ENCODE results near the gene SLC6A18. TPM values are rescaled to one million over a fixed set of nuclear protein-coding genes. Genes with fewer than 3 reads are reported as not detected.

Gene SLC6A18
- total and polyA plus RNA-seq, 2 of the 13 experiments (the other 11 are each of a cell fraction or from before 2014, with no cell fraction given) = not detected

GRCh38 chr5:1222621-1223277 is 2.4 kb upstream of the SLC6A18 start:
- H4K20me1 ChIP-seq (ENCODE audit: insufficient read depth, low read length) = no peaks in the 10 kb centered on the region
- no peaks in the 10 kb centered on the region for H3K9me3 ChIP-seq (ENCODE audit: low read length)
- in situ Hi-C loops (cut with HindIII; ENCODE audit: extremely low pct_ligation_motif_present, low pct_unique_long_range_greater_than_20kb) (no loop called here), intact Hi-C loops (cut with micrococcal nuclease; ENCODE audit: unreplicated experiment) (no loop called here)
- H3K9ac ChIP-seq (ENCODE audit: insufficient read depth, low read depth, low read length) = no peak overlapping the region
- 57% methylated on average over 14 of the region's 27 CpGs for WGBS (ENCODE audit: low lambda C conversion rate)
- H3K79me2 ChIP-seq (ENCODE audit: insufficient read depth, low read length) = no peaks in the 10 kb centered on the region
- H3K4me3 ChIP-seq (replicated peaks in 1 of 3; ENCODE audit: insufficient read depth in 1 of 3, low read depth in 2 of 3, low read length in 3 of 3) = no peak overlapping the region
- FAIRE-seq (no peak), ATAC-seq (no peak), DNase-seq (ENCODE audit: low spot score) (no peak)
- H3K27me3 ChIP-seq (ENCODE audit: control insufficient read depth in 1 of 2, insufficient read depth in 2 of 2, low read length in 2 of 2) = peaks cover 7 to 66% of the 10 kb centered on the region in 2 experiments; a peak in 4 of 5 replicates
- no peaks in the 10 kb centered on the region for H3K4me1 ChIP-seq (ENCODE audit: insufficient read depth, low read length)
- H3K4me2 ChIP-seq (ENCODE audit: low read depth, low read length) = no peak overlapping the region
- ChIA-PET CTCF (ENCODE audit: low intra/inter-chr PET ratio, low total read pairs) (no interaction called here), POLR2A (no interaction called here)
- BruUV-seq (replicated peaks) = no TSS peak
- no peaks in the 10 kb centered on the region for H3K36me3 ChIP-seq (replicated peaks in 1 of 2; ENCODE audit: control insufficient read depth in 1 of 2, insufficient read depth in 2 of 2, low read length in 2 of 2)
- H2AFZ ChIP-seq (ENCODE audit: low read length) = no peak overlapping the region
- H3K27ac ChIP-seq (ENCODE audit: extremely low read length, insufficient read depth, low read length) = no peak overlapping the region
- TF ChIP-seq THAP9 (CRISPR knock-in tag; IDR thresholded peaks at IDR 0.05; ENCODE audit: borderline replicate concordance) (no peak), EED (CRISPR knock-in tag; IDR thresholded peaks at IDR 0.05) (no peak), ZNF24 (IDR thresholded peaks at IDR 0.05) (no peak), WIZ (CRISPR knock-in tag; IDR thresholded peaks at IDR 0.05) (no peak), MXD4 (CRISPR knock-in tag; IDR thresholded peaks at IDR 0.05) (no peak), AHDC1 (CRISPR knock-in tag; IDR thresholded peaks at IDR 0.05; ENCODE audit: borderline replicate concordance) (no peak), ZBTB8A (CRISPR knock-in tag; IDR thresholded peaks at IDR 0.05; ENCODE audit: borderline replicate concordance, low read depth) (no peak), SNAI1 (CRISPR knock-in tag; IDR thresholded peaks at IDR 0.05; ENCODE audit: borderline replicate concordance) (no peak), PPARG (CRISPR knock-in tag; conservative IDR thresholded peaks at IDR 0.05) (no peak), ZBTB21 (CRISPR knock-in tag; IDR thresholded peaks at IDR 0.05) (no peak), HMG20B (CRISPR knock-in tag; conservative IDR thresholded peaks at IDR 0.05) (no peak), ZNF773 (CRISPR knock-in tag; IDR thresholded peaks at IDR 0.05; ENCODE audit: borderline replicate concordance) (no peak), KDM6A (CRISPR knock-in tag; IDR thresholded peaks at IDR 0.05; ENCODE audit: low read depth) (no peak), ZNF337 (CRISPR knock-in tag; IDR thresholded peaks at IDR 0.05; ENCODE audit: borderline replicate concordance, low read depth) (no peak)
- TF ChIP-seq, protein P1, sequence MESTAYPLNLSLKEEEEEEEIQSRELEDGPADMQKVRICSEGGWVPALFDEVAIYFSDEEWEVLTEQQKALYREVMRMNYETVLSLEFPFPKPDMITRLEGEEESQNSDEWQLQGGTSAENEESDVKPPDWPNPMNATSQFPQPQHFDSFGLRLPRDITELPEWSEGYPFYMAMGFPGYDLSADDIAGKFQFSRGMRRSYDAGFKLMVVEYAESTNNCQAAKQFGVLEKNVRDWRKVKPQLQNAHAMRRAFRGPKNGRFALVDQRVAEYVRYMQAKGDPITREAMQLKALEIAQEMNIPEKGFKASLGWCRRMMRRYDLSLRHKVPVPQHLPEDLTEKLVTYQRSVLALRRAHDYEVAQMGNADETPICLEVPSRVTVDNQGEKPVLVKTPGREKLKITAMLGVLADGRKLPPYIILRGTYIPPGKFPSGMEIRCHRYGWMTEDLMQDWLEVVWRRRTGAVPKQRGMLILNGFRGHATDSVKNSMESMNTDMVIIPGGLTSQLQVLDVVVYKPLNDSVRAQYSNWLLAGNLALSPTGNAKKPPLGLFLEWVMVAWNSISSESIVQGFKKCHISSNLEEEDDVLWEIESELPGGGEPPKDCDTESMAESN (CRISPR knock-in tag; conservative IDR thresholded peaks at IDR 0.05) = no peak

Data from HepG2 (cell line).